ENCODE measurements around the gene PDE8B.

- TF ChIP-seq CTCF (IDR thresholded peaks at IDR 0.05) (no peak), POLR2A (IDR thresholded peaks at IDR 0.05) (no peak)
These were observed 98.7 kb downstream of the PDE8B start for GRCh38 chr5:77309140-77309539.
